Neural cell (in vitro differentiated cells): ENCODE data around the gene MAGEB4. TPM values are rescaled to one million over a fixed set of nuclear protein-coding genes. Genes with fewer than 3 reads are reported as not detected.

Experiments
- H2AFZ ChIP-seq: fragments of 200-600, 300-800 bp; sonication (generic), shearing (Covaris generic); 2 replicates; pipeline ENCODE4 v1.6.0; 2014; ENCODE audit warnings: low read depth, mild to moderate bottlenecking, antibody characterized with exemption, low read length, moderate library complexity
- H3F3A ChIP-seq: fragments of 200-600 bp; shearing (Covaris generic); 2 replicates; pipeline ENCODE4 v1.6.1; 2016; ENCODE audit warnings: mild to moderate bottlenecking, moderate library complexity, mixed read lengths, antibody characterized with exemption, low read length; ENCODE audit not compliant: insufficient read depth, poor library complexity, severe bottlenecking
- H3K27ac ChIP-seq: fragments of 200-600, 300-800 bp; sonication (generic), shearing (Covaris generic); 2 replicates; pipeline ENCODE4 v1.5.1; 2014; ENCODE audit warnings: mild to moderate bottlenecking, low read length, moderate library complexity
- H3K27me3 ChIP-seq: fragments of 300-800, 200-600 bp; sonication (generic), shearing (Covaris generic); 2 replicates; pipeline ENCODE4 v1.6.0; 2014; ENCODE audit warnings: mild to moderate bottlenecking, low read depth, low read length, moderate library complexity; ENCODE audit not compliant: insufficient read depth
- H3K36me3 ChIP-seq: fragments of 300-800, 200-600 bp; sonication (generic), shearing (Covaris generic); 2 replicates; pipeline ENCODE4 v1.5.1; 2014; ENCODE audit warnings: mild to moderate bottlenecking, antibody characterized with exemption, low read length, moderate library complexity; ENCODE audit not compliant: insufficient read depth
- H3K4me2 ChIP-seq: fragments of 300-800, 200-600 bp; sonication (generic), shearing (Covaris generic); 2 replicates; pipeline ENCODE4 v1.6.0; 2014; ENCODE audit warnings: mild to moderate bottlenecking, low read length
- H3K4me3 ChIP-seq: fragments of 300-800, 200-600 bp; sonication (generic), shearing (Covaris generic); 2 replicates; pipeline ENCODE4 v1.5.1; 2014; ENCODE audit warnings: mild to moderate bottlenecking, low read length, moderate library complexity
- H3K79me2 ChIP-seq: fragments of 200-600 bp; shearing (Covaris generic); replicated peaks from 2 replicates; pipeline ENCODE4 v1.6.0; 2014; ENCODE audit warnings: mild to moderate bottlenecking, low read length, moderate library complexity; ENCODE audit not compliant: insufficient read depth
- H3K9ac ChIP-seq: fragments of 300-800, 200-600 bp; sonication (generic), shearing (Covaris generic); 2 replicates; pipeline ENCODE4 v1.6.1; 2016; ENCODE audit warnings: mild to moderate bottlenecking, low read length, mixed read lengths
- H3K9me2 ChIP-seq: fragments of 200-600 bp; shearing (Covaris generic); 2 replicates; pipeline ENCODE4 v1.6.1; 2016; ENCODE audit warnings: mild to moderate bottlenecking, low read length, mixed read lengths; ENCODE audit not compliant: insufficient read depth
- H3K9me3 ChIP-seq: fragments of 200-600, 300-800 bp; sonication (generic), shearing (Covaris generic); 2 replicates; pipeline ENCODE4 v1.6.1; 2016; ENCODE audit warnings: mild to moderate bottlenecking, mixed run types, low read length, moderate library complexity, mixed read lengths
- H4K20me1 ChIP-seq: fragments of 200-600 bp; shearing (Covaris generic); 2 replicates; pipeline ENCODE4 v1.6.1; 2016; ENCODE audit warnings: mild to moderate bottlenecking, mixed run types; ENCODE audit not compliant: insufficient read depth
- CTCF ChIP-seq: fragments of 450-650 bp; IDR thresholded peaks from 2 replicates; pipeline ENCODE4 v1.5.1; 2014; ENCODE audit warnings: antibody characterized with exemption, mild to moderate bottlenecking, moderate library complexity; ENCODE audit not compliant: poor library complexity, severe bottlenecking
- EP300 ChIP-seq: fragments of 450-650 bp; conservative IDR thresholded peaks from 2 replicates; pipeline ENCODE4 v1.6.1; 2014; ENCODE audit warnings: antibody characterized with exemption, mild to moderate bottlenecking, moderate library complexity; ENCODE audit not compliant: poor library complexity, severe bottlenecking
- EZH2 ChIP-seq: fragments of 200-600, 300-800 bp; shearing (Covaris generic), sonication (generic); IDR thresholded peaks from 2 replicates; pipeline ENCODE4 v1.6.1; 2014; ENCODE audit warnings: antibody characterized with exemption, low read length, borderline replicate concordance, mild to moderate bottlenecking; ENCODE audit not compliant: insufficient read depth, poor library complexity, severe bottlenecking
- MXI1 ChIP-seq: fragments of 450-650 bp; conservative IDR thresholded peaks from 2 replicates; pipeline ENCODE4 v1.6.1; 2014; ENCODE audit warnings: antibody characterized with exemption, mild to moderate bottlenecking; ENCODE audit not compliant: poor library complexity, severe bottlenecking
- POLR2AphosphoS5 ChIP-seq: IDR thresholded peaks from 2 replicates; pipeline ENCODE4 v1.6.1; 2012
- RAD21 ChIP-seq: fragments of 450-650 bp; conservative IDR thresholded peaks from 2 replicates; pipeline ENCODE4 v1.6.1; 2014; ENCODE audit warnings: antibody characterized with exemption, mild to moderate bottlenecking, moderate library complexity
- REST ChIP-seq: IDR thresholded peaks from 2 replicates; pipeline ENCODE4 v1.6.1; 2012; ENCODE audit warnings: borderline replicate concordance
- SMC3 ChIP-seq: fragments of 450-650 bp; conservative IDR thresholded peaks from 2 replicates; pipeline ENCODE4 v1.6.1; 2014; ENCODE audit warnings: antibody characterized with exemption, mild to moderate bottlenecking, moderate library complexity; ENCODE audit not compliant: poor library complexity
- TAF1 ChIP-seq: IDR thresholded peaks from 2 replicates; pipeline ENCODE4 v1.6.1; 2012; ENCODE audit warnings: low read depth
- polyA plus RNA-seq: library from polyadenylated mRNA; depleted of rRNA; stranded (reverse); fragments of >200 nt; gene quantifications from 2 replicates; pipeline ENCODE4 v1.2.3, GENCODE V29; 2014

Gene MAGEB4
- polyA plus RNA-seq, 1 donor from 2014 or later = not detected

GRCh38 chrX:30230395-30230794 is 11.4 kb upstream of the MAGEB4 start, which contains the start of gene MAGEB3:
MAGEB3 (plus strand) TSS chrX:30230657; CDS start chrX:30235925, 5,268 bp downstream.
- Histone ChIP-seq H3K36me3 (no peaks in the 10 kb centered on the region), H3K9me2 (no peaks in the 10 kb centered on the region), H3K4me2 (no peak within 1 kb of the TSS), H3K9me3 (no peaks in the 10 kb centered on the region), H3K9ac (no peak within 1 kb of the TSS), H3K4me3 (no peak within 1 kb of the TSS), H2AFZ (no peak within 1 kb of the TSS), H3F3A (no peaks in the 10 kb centered on the region), H3K79me2 (no peaks in the 10 kb centered on the region), H3K27me3 (no peaks in the 10 kb centered on the region), H3K27ac (no peak within 1 kb of the TSS), H4K20me1 (no peaks in the 10 kb centered on the region)
- TF ChIP-seq REST (no peak), POLR2AphosphoS5 (no peak), RAD21 (no peak), SMC3 (no peak), CTCF (no peak), TAF1 (no peak), MXI1 (no peak), EP300 (no peak), EZH2 (no peak)

DNA sequence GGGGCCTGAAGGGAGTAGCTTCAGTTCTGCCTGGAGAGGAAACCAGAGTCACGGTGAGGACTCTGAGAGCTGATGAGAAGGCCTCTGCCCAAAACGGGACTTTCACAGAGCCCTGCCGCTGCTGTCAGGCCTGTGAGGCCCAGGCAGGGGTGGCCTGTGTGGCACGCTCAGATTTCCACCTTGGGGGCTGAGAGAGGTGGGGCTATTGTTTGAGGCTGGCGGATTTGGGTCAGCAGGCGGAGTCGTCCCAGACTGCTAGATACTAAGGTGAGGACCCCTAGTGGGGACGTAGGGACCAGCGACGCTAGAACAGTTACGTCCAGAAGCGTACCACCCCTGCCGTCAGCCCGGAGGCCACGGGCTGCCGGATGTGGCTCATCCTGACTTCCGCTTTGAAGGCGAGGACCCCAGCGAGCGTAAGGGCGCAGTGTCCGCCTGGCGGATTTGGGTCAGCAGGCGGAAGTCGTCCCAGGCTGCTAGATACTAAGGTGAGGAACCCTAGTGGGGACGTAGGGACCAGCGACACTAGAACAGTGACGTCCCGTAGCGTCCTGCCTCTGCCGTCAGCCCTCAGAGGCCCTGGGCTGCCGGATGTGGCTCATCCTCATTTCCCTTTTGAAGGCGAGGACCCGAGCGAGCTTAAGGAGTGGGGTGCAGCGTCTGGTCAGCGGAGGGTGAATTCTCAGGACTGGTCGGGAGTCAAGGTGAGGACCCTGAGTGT is 5.1 kb downstream of the MAGEB4 start, which contains the start of gene MAGEB1:
TSS of gene MAGEB1 (plus strand) at position 378 of the 721 bp plus-strand sequence. CDS start 3,348 bp downstream, outside the sequence.
- H4K20me1 ChIP-seq = no peaks in the 10 kb centered on the region
- H3K27me3 ChIP-seq = no peaks in the 10 kb centered on the region
- no peak for TF ChIP-seq POLR2AphosphoS5
- no peak for TF ChIP-seq SMC3
- no peak for TF ChIP-seq TAF1
- no peak for TF ChIP-seq EP300
- no peak for TF ChIP-seq CTCF
- TF ChIP-seq RAD21 = no peak
- no peak for TF ChIP-seq MXI1
- no peak for TF ChIP-seq REST
- TF ChIP-seq EZH2 = no peak
- no peaks in the 10 kb centered on the region for H3F3A ChIP-seq
- no peak within 1 kb of the TSS for H2AFZ ChIP-seq
- no peaks in the 10 kb centered on the region for H3K36me3 ChIP-seq
- no peaks in the 10 kb centered on the region for H3K79me2 ChIP-seq
- H3K27ac ChIP-seq = no peak within 1 kb of the TSS
- H3K9me2 ChIP-seq = no peaks in the 10 kb centered on the region
- H3K9me3 ChIP-seq = no peaks in the 10 kb centered on the region
- H3K4me3 ChIP-seq = no peak within 1 kb of the TSS
- H3K9ac ChIP-seq = no peak within 1 kb of the TSS
- no peak within 1 kb of the TSS for H3K4me2 ChIP-seq
